GM19397 (cell line): ENCODE results near the gene PHACTR3.
"Not testable (repeated sequence)": the region's sequence is repeated elsewhere in the genome, so short reads cannot be mapped to it uniquely, and the experiment has no call there.

Experiments
- ATAC-seq: cut with Tn5 transposase; IDR thresholded peaks from one replicate; pipeline ENCODE4 v1.9.1; 2021; ENCODE audit warnings: mild to moderate bottlenecking, moderate library complexity; ENCODE audit not compliant: unreplicated experiment

Gene PHACTR3

GRCh38 chr20:59618585-59618984 lies 14.2 kb downstream of the PHACTR3 start:
- not testable (repeated sequence) for ATAC-seq

- ATAC-seq: no peak
Observed at GRCh38 chr20:59620860-59621505, 16.6 kb downstream of the PHACTR3 start.

- ATAC-seq: no peak
Observed at GRCh38 chr20:59622496-59622895, 18.2 kb downstream of the PHACTR3 start.

- ATAC-seq: no peak
Observed at GRCh38 chr20:59623133-59623532, 18.8 kb downstream of the PHACTR3 start.

GRCh38 chr20:59623583-59623982 lies 19.2 kb downstream of the PHACTR3 start:
- no peak for ATAC-seq

- ATAC-seq: no peak
Observed at GRCh38 chr20:59624401-59624800, 20.1 kb downstream of the PHACTR3 start.

- no peak for ATAC-seq
Observed at GRCh38 chr20:59625214-59625922, 21.0 kb downstream of the PHACTR3 start.

- no peak for ATAC-seq
Observed at GRCh38 chr20:59627298-59627697, 23.0 kb downstream of the PHACTR3 start.

GRCh38 chr20:59628171-59628570 lies 23.8 kb downstream of the PHACTR3 start:
- ATAC-seq: no peak

GRCh38 chr20:59629141-59630045 lies 25.1 kb downstream of the PHACTR3 start:
- ATAC-seq: no peak

- no peak for ATAC-seq
Observed at GRCh38 chr20:59630526-59630925, 26.2 kb downstream of the PHACTR3 start.

- ATAC-seq: no peak
Observed at GRCh38 chr20:59631751-59632540, 27.6 kb downstream of the PHACTR3 start.

- ATAC-seq: no peak
Observed at GRCh38 chr20:59632541-59633113, 28.3 kb downstream of the PHACTR3 start.

GRCh38 chr20:59633656-59634251 lies 29.4 kb downstream of the PHACTR3 start:
- ATAC-seq: no peak

- ATAC-seq: no peak
Observed at GRCh38 chr20:59634435-59635005, 30.2 kb downstream of the PHACTR3 start.

GRCh38 chr20:59636766-59637370 lies 32.5 kb downstream of the PHACTR3 start:
- ATAC-seq: no peak

GRCh38 chr20:59640267-59640666 lies 35.9 kb downstream of the PHACTR3 start:
- no peak for ATAC-seq

- no peak for ATAC-seq
Observed at GRCh38 chr20:59643615-59644061, 39.3 kb downstream of the PHACTR3 start.

- no peak for ATAC-seq
Observed at GRCh38 chr20:59644371-59644939, 40.1 kb downstream of the PHACTR3 start.
